Gastrocnemius medialis (tissue), 4 donors: Measurements from ENCODE around the gene TSPAN9.

ENCODE experiments used
- CTCF ChIP-seq, 5 experiments: fragments of 450-650 bp in 3 of 5; fragments of 200-600 bp in 2 of 5; sonication (generic) in 2 of 5; IDR thresholded peaks in 4 of 5; conservative IDR thresholded peaks in 1 of 5; 1 replicate in 4 of 5; 2 replicates in 1 of 5; pipeline ENCODE4 v1.5.1; 2016 to 2019; ENCODE audit warnings: antibody characterized with exemption in 5 of 5, mild to moderate bottlenecking in 3 of 5, moderate library complexity in 3 of 5
- POLR2A ChIP-seq, 2 donors: fragments of 450-650 bp; IDR thresholded peaks; one replicate each; pipeline ENCODE4 v1.6.1; 2017; ENCODE audit warnings: antibody characterized with exemption in 2 of 2, mild to moderate bottlenecking in 2 of 2, moderate library complexity in 2 of 2

DNA sequence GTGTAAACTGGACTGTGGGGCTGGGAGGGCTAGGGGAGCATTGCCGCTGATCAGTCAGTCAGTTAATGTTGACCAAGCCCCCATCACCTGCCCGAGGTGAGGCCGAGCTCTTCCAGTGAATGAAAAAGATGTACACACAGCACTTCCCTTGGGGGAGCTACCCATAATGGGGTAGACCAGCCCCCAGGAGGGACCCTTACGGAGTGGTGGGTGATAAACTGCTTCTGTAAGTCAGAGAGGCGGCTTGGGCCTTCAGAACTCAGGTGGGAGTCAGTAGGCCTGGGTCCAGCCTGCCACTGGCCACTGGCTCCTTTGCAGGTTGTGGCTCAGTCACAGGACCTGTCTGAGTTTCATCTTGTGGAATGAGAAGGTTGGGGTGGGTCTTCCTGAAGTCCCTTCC lies 43.5 kb downstream of the TSPAN9 start:
- TF ChIP-seq CTCF (IDR thresholded peaks at IDR 0.05 in 4 of 5, conservative IDR thresholded peaks at IDR 0.05 in 1 of 5) (no peak), POLR2A (IDR thresholded peaks at IDR 0.05) (no peak)
